Stimulated activated CD8-positive, alpha-beta memory T cell treated with anti-CD3 and anti-CD28 coated beads, Interleukin-15, amount 100 ng/mL, for 48 hours (primary cell): ENCODE results near the gene NXT1.
"Not testable (repeated sequence)": the region's sequence is repeated elsewhere in the genome, so short reads cannot be mapped to it uniquely, and the experiment has no call there.

Source experiments
- DNase-seq, 2 donors: peaks; one replicate each; pipeline ENCODE4 v3.0.0-alpha.2; 2020; ENCODE audit warnings: low read depth in 2 of 2

Gene NXT1

GRCh38 chr20:23331450-23332350, 18.9 kb upstream of the NXT1 start:
- no peak for DNase-seq

DNA sequence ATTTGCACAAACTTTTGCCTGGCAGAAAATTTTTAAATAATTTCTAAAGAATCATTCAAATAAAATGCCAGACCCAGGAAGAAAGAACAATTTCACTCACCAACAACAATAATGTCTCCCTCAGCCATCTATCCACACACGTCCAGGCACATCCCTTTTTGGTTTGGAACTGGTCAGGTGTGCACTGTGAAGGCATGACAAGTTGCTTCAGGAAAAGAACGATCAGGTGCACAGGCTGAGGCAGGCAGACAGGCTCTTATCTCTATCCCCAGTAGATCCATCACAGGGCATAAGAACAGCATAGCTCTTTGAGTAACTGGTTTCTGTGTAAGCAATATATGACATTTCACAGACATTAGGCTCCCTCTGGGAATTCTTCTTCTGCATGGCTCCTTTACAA, 18.1 kb upstream of the NXT1 start:
- no peak for DNase-seq

- DNase-seq: no peak
These were observed 16.5 kb upstream of the NXT1 start for GRCh38 chr20:23334111-23334510.

GRCh38 chr20:23335521-23335920, 15.1 kb upstream of the NXT1 start:
- DNase-seq: no peak

DNA sequence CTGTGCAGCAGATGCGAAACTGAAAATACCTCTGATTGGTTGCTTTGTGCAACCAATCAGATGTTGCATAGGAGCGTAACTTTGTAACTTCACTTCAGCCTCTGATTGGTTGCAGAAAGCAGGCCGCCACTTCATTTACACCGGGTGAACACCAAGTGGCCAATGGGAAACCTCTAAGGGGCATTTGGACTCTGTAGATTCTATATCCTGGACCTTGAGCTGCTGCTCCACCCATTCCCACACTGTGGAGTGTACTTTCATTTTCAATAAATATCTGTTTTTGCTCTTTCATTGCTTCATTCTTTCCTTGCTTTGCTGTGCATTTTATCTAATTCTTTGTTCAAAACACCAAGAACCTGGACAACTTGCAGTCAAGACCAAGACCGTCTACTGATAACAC, 14.1 kb upstream of the NXT1 start:
- no peak for DNase-seq

DNA sequence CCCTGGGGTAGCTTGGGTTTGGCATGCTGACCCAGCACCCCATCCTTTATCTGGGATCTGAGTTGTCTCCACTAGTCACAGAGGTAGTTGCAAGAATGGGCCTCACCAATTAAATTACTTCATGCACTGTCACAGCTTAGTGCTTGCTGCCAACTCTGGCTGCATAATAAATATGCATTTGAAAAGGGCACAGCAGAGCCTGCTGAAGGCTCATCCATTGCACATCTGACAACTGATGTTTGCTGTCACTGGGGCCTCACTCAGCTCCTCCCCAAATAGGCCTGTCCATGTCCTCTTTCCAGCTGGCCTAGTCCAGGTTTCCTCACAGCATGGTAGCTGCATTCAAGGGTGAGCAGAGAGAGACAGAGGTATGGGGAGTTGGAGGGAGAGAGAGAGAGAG, 13.3 kb upstream of the NXT1 start:
- no peak for DNase-seq

DNA sequence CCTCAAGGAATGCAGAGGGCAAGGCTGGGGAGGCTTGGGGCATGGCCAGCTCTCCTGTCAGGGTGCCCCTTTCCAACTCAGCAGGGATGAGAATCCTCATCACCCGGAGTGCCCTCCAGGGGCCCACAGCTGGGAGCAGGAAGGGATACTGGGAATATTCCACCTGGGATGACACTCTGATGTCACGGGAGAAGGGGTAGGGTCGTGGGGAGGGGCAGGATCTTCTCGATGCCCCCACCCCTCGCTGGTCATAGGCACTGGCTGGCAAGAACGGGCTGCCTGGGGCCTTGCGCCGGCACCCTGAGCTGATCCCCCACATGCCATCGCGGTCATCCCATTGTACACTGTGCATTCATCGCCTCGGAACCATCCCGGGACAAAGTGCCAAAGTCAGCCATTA, 10.6 kb upstream of the NXT1 start:
- DNase-seq: no peak

DNA sequence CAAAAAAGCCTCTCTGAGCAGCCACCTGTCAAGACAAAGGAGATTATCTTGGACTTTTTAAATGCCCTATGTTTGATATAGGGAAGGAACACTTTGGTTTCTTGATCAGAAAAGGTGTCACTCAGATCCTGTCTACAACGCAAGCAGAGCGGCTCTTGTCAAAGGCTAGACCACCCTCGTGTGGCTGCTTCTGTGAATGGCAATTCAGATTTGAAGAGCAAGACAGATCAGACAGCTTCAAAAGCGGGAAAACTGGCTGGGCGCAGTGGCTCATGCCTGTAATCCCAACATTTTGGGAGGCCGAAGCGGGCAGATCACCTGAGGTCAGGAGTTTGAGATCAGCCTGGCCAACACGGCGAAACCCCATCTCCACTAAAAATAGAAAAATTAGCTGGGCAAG, 10.1 kb upstream of the NXT1 start:
- DNase-seq: no peak

- no peak for DNase-seq
These were observed 9.5 kb upstream of the NXT1 start for GRCh38 chr20:23341073-23341472.

DNA sequence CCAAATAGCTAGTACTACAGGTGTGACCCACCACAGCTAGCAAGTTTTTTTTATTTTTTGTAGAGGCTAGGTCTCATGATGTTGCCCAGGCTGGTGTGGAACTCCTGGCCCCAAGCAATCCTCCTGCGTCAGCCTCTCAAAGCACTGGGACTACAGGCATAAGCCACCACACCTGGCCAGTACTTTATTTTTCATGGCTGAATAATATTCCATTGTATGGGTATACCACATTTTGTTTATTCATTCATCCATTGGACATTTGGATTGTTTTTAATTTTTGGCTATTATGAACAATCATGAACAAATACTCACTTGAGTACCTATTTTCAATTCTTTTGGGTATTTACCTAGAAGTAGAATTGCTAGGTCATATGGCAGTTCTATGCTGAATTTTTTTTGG, 7.0 kb upstream of the NXT1 start:
- no peak for DNase-seq

DNA sequence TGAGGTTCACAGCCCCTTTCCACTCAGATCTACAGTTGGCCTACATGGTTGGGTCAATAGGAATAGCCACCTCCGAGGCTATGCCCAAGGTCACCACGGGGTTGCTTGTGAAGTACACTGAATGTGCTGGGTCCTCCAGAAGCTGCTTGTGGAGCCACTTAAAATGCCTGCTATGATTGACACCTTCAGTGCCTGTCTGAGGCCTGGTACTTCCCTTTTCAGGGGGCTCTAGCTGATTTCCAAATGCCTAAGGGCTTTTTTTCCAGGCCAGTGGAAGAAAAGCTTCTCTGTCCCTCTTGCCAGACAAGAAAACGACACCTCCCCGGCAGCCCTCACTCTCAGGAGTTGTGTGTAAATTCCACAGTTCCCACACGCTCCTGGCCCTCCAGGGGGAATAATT, 6.3 kb upstream of the NXT1 start:
- no peak for DNase-seq

DNA sequence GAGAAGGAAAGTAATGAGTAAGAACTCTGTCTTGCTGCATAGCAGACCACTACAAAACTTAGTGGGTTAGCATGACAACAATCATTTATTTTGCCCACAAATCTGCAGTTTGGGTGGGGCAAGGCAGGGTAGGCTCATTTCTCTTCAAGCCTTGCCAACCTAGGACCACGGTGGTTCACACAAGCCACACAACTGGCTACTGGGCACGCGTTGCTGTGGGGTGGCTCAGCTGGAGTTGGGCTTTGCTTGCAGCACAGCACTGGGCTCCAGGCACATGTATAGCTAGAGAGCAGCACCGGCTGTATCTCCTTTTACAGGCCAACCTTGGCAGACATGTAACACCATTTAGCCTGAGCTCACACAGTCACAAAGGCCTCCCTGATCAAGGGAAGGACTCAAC, 4.6 kb upstream of the NXT1 start:
- no peak for DNase-seq

DNA sequence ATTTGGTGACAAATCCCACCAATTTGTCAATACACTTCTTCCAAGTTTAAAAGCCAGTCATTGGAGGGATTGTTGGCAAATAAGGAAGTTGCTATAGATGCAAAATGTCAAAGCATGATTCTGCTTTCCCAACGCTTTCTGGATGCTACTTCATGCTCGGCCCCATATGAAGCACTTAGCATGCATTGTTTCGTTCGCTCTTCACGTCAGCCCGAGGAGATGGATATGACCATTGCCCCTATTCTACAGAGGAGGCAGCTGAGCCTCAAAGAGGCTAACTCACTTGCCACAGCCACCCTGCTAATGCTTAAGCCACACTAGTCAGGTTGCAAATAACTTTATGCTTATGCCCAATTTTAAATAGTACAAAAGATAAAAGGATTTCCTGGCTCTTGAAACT, 2.8 kb upstream of the NXT1 start:
- DNase-seq: no peak

DNA sequence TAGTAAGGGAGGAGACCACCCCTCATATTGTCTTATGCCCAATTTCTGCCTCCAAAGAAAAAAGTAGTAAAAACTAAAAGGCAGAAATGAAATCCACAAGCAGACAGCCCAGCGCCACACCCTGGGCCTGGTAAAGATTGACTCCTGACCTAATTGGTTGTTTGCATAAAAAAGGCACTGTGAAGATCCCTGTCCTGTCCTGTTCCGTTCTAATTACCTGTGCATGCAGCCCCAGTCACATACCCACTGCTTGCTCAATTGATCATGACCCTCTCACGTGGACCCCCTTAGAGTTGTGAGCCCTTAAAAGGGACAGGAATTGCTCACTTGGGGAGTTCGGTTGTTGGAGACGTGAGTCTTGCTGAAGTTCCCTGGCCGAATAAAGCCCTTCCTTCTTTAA, 2.1 kb upstream of the NXT1 start:
- not testable (repeated sequence) for DNase-seq

- DNase-seq: peak in 1 of 2 donors; percentile 63
These were observed 1.0 kb upstream of the NXT1 start for GRCh38 chr20:23349338-23350195.

DNA sequence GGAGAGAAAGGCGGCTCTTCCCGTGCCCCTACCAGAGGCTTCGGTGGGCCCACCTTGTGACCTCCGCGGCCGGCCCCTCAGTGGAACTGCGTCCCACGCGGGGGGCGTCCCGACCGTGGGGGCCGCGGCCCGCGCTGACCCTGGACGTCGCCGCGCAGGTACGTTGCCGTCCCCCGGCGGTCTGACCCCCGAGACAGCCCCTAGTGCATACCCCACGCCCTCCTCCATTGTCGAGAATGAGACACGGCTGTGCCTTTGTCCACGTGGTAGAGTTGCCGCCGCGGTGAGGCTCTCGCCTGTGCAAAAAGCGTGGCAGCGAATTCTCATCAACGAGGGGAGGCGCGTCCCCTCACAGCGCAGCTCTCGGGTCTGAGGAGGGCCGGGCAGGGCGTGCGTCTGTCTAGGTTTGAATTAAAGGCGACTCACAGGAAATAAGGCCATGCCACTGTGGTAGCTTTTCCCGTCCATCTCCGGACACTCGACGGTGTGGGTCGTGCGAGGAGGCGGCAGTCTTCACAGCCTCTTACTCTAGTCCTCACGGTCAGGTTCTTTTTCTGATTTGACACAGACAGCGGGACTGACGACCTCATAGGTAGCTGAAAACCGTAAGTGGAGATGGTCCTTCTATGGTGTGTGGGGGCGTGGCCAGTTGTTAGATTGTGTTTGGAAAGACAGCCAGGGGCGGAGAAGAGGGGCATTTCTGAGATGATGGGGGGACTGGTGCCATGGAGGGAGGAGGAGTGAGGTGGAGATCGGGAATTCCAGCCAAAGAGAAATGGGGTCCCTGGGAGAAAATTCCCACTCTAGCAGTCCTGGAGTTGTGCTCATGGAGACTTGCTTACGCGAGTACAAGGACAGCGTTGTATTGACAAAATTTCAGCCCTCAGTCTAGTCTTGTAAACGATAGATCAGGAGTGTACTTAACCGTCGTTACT, 580 bp downstream of the NXT1 start:
- peak; percentile 32 to 38 for DNase-seq

DNA sequence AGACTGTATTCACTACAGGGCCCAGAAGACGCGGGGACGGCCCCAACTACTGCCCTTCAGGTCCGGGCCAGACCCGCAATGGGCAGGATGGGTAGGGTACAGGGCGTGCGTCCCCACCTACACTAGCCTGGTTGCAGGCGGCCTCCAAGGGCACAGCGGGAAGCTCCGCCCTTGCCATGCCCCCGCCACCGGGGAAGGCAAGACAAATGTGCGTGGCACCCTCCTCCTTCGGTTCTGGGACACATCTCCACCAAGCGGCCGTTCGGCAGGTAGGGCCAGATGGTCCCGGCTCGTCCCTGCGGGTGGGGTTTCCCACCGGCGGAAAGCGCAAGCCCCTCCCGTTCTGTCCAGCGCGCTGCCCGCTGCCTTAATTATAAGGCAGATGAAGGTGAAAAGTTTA, 5.6 kb downstream of the NXT1 start:
- DNase-seq: no peak

DNA sequence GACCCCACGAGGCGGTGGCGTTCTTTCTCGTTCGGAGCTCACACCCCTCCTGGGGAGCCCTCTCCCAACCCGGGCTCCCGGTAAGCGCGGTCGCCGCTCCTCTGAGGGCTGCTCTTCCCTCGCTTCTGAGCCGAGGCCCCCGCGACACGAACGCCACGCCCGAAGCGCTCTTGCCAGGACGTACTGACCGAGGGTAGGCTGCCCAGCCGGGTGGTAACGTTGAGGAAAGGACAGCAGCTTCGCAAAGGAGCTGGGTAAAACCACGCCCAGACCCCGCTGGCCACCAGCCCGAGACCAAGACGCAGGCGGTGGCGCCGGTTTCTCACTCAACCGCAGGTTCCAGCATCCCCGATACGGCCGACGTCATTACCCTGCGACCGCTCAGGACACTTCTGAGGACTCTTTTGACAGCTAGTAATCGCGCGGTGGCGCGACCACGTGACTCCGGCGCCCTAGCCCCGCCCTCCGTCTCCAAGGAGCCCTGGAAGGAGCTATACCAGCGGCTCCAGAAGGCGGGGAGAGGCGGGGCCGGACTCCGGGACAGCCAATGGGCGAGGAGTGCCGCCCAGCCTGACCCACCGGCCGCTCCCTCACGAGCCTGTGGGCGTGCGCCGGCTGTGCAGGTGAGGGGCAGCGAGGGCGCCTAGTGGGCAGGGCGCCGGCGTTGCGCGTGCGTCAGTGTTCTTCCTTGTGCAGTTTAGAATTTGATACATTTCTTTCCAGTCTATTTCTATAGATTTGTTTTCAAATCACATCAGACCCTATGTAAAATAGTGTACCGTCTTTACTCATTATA, 7.4 kb downstream of the NXT1 start:
- DNase-seq: peak; percentile 100

DNA sequence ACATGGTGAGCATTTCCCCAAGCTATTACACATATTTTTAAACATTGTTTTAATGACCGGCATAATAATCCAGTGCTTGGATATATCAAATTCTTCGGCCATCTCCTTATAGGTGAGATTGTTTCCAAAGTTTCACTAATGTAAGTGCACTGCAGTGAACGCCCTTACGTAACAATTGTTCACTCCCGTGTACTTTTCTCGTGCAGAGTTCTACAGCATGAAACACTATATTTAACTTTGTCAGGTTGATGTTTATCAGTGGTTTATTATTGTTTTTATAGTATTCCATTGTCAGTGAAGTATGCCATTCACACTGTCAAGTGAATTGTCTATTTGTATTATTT, 7.9 kb downstream of the NXT1 start:
- no peak for DNase-seq

- DNase-seq: no peak
These were observed 8.5 kb downstream of the NXT1 start for GRCh38 chr20:23358923-23359593.

- no peak for DNase-seq
These were observed 9.9 kb downstream of the NXT1 start for GRCh38 chr20:23360531-23360930.
